GM18502 (cell line): ENCODE data around the gene RHOF.
"Not testable (repeated sequence)": the region's sequence is repeated elsewhere in the genome, so short reads cannot be mapped to it uniquely, and the experiment has no call there.

ENCODE experiments used
- ATAC-seq: cut with Tn5 transposase; IDR thresholded peaks from one replicate; pipeline ENCODE4 v1.9.1; 2021; ENCODE audit warnings: mild to moderate bottlenecking; ENCODE audit not compliant: unreplicated experiment, poor library complexity

The RHOF gene

DNA sequence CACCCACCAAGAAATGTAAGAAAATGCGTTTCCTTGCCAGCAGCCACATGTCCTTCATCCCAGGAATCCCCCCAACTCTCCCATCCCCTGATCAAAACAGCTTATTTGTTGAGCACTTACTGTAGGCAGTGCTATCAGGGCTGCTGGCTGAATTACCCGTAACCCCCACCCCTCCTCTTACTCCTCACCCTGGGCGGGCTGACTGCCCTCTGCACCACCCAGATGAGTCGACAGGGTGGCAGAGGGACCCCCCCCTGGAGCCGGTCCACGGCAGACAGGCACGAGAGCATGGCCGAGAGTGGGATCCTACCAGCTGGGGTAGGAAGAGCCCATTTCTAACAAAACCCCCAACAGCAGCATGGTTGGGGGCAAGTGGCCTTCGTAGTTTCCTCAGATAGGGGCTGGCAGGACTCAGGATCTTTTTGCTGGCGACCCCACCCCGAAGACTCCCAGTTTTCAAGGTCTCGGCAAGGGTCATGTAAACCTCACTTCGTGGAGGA lies 1.1 kb upstream of the RHOF start:
- peak; percentile 0 for ATAC-seq

DNA sequence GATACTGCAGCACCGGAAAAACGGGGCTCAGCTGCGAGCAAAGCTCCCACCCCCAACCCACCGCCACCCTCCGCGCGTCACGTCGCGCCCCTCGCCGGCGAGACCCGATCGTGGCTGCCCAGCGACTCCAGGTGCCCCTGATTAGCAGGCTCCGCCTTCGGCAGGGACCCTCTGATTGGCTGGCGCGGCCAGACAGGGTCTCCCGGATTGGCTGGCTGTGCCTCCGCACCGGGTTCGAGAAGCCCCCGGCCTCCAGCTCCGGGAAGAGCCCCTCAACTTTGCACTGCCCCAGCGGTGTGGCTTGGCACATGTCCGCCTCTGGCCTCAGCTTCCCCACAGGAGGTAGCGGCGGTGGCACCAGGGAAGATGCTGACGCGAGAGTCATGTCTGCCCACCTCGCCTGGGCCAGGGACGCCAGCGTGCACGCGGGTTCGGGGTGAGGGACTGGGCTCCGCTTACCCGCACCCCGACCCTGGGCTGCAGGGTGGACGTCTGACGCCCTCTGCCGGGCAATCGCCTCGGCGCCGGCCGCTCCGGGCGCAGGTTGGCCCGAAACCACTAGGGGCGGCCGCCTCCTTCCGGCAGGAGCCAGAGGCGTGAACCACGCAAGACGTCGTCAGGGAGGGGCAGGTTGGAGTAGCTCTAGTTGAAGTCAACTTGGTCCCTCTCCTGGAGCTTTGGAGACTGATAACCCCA lies 498 bp upstream of the RHOF start:
- ATAC-seq = peak; percentile 52

DNA sequence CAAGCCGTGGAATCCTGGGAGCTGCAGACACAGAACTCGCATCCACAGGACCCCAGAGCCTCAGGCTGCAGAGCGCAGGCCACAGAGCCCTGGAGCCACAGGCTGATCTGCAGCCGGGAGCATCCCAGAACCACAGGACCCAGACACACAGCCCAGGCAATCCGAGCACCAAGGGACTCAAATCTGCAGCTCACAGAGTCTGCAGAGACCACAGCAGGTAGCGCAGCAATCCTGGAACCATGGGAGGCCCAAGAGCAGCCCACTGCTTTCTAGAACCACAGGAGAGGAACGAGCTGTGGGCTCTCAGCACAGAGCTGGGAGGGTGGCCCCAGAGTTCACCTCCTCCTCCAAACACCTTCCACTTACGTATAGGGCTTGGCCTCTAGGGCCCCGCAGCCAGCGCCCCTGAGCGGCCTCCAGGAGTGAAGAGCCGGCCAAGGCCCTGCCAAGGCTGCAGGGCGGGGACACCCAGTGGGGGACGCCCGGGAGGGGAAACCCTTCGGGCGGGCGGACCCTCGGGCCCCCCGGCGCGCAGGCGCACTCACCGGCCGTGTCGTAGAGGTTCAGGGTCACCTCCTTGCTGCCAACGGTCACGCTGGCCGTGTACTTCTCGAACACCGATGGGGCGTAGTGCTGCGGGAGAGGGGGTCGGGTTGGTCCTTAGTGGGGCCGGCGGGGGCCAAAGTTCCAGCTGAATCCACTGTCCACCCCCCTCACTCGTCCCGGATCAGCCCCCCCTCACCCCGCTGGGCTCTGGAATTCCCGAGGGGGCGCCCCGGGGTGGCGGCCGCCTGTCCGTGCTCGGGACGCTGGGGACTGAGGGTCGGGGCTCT lies 665 bp downstream of the RHOF start:
- ATAC-seq = no peak

DNA sequence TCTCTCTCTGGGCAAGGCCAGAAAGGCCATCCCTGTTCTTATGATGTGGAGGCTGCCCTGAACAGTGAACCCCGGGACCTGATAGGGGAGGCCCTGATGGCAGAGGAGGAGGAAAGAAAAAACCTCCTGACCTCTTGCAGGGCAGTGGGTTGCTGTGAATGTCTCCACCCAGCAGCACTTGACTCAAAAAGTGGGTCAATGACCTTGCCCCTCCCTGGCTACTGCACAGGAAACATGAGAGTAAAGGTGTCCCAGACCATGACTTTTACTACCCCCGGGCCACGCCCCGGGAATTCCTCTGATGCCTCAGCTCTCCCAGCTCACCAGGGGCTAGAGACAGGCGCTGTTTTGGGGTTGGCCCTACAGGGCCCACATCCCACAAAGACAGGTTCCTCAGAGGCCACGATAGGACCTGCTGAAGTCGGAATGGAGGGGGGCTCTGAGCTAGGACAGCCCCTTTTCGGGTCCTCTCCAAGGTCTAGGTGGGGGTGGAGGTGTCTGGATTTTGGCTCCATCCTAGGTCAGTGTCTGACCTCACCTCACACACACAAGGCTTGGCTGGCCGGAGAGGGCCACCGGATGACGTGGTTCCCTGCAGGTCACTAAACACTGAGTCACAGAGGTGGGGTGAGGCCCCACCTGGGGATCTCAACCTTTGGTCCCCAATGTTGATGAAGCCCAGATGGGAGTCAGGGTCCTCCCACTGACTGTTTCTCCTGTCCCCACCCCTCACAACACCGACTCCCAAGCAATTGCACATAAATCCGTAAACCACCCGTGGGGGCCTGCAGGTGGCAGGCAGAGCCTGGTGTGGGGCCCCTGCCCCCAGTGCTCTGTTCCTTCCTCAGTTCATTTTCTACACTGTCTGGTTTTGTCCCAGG lies 1.6 kb downstream of the RHOF start:
- no peak for ATAC-seq

DNA sequence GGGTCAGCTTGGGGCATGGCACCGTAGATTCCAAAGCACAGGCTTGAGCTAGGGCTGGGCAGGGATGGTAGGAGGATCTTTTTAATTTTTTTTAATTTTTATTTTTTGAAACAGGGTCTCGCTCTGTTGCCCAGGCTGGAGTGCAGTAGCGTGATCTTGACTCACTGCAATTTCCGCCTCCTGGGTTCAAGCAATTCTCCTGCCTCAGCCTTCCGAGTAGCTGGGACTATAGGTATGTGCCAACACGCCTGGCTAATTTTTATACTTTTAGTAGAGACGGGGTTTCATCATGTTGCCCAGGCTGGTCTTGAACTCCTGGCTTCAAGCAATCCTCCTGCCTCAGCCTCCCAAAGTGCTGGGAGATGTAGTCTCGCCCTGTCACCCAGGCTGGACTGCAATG lies 2.7 kb downstream of the RHOF start:
- ATAC-seq = not testable (repeated sequence)

DNA sequence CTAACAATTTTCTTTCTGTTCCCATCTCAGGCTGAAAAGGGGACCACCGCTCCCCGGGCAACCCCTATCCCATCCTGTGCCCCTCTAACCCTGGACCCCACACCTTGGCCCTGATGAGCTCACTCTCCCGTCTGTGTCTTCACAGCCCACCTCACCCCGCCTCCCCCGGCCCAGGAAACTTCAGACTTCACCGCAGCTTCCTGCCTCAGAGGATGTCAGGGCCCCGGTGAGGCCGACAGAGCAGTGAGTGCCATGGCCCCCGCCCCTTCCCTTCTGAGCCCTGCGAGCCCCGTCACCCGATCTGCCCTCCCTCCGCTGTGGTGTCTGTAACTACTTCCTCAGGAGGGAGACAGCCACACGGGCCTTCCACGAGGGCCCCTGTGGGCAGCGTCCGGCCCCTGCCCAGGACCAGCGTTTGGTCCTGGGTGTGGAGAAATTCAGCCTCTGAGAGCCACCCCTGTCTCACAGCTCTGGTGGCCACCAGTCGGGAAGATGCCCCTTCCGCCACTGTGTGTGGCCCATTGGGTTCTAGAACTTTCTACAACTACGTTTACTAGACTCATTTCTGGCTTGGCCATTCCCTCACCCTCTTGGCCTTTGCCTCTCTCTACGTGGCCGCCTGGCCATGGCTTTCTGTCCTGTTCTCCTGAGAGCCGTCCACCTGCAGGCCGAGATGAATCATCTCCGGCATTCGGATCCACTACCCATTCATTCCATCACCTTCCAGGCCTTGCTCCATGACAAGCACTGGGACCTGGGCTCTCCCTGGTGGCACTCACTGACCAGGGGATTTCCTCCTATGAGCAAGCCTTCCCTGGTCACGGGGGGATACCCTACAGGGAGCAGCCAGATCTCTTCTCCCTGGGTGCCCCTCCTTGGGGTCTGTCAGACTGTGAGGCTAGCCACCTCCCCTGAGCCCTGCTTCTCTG lies 3.4 kb downstream of the RHOF start:
- peak; percentile 45 for ATAC-seq

DNA sequence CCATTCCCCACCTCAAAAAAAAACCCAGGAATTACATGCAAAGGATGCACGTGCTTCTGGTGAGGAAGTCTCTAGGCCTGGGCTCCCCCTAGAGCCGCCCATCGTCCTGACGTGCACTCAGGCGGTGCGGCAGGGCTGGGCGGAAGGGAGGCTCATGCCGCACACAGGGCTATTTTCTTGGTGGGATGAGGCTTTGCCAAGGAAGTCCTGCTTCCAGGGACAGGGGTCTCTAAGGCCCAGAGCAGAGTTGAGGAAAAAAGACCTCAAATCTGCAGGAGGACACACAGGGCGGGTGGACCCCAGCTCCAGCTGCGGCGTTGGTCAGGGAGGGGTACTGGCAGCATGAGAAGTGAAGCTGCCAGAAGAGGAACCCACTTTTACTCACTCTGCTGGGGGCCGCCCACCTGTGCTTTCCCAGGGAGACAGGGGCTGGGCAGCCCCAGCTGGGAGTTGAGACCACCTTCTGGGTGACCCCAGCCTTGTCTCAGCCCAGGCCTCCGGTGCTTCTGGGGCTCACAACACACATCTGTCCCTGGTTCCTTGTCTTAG lies 4.2 kb downstream of the RHOF start:
- ATAC-seq = peak; percentile 20

DNA sequence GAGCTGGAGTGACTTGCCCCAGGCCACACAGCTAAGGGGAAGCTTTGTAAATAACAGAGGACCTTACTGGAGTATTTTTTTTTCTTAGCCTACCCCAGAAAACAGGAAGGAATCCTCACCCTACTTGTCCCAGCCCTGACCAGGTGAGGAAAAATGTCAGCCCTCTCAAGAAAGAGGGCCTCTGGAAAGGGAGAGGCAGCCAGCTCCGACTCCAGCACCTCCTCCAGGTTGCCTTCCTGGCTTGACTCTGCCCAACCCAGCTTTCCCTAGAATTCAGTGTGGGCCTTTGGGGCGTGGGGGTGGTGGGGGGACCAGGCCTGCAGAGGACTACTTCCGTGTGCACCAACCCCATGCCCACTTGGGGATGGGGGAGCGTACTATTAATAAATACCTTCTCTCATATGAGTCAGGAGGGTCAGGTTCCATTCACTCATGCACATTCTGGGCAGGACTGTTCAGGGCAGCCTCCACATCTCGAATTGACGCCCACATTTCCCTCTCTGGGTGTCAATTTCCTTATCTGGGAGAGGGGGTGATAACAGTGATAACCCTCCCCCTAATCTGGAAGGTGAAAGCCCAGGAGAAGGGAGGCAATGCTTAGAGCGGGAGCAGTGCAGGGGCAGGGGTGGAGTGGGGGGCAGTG lies 5.2 kb downstream of the RHOF start:
- no peak for ATAC-seq

DNA sequence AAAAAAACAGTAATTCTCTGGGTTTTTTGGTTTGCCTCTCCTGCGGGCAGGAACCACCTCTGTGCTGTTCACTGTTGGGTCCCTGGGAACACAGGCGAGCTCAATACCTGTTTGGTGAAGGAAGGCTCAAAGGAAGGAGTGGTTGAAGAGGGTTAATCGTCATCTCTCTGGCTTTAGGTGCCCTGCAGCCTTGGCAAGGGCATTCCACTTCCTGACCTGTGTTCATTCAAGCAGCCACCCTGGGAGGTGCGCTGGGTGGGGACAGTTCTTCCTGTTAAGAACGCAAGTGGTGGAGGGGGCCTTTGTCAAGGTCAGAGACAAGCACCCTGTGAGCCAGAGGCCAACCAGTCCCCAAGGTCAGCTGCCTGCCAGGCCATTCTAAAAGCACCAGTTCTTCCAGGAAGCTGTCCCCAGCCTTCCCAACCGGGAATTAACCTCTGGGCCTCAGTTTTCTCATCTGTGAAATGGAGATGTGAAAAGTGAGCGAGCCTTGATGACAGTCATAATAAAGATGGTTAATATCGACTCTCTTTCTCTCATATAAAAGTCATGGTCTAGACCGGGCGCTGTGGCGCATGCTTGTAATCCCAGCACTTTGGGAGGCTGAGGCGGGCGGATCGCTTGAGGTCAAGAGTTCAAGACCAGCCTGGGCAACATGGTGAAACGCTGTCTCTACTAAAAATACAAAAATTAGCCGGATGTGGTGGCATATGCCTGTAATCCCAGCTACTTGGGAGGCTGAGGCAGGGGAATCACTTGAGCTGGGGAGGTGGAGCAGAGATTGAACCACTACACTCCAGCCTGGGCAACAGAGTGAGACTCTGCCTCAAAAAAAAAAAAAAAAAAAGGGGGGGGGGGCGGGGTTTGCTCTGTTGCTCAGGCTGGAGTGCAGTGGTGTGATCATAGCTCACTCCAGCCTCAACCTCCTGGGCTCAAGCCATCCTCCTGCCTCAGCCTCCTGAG lies 6.1 kb downstream of the RHOF start:
- no peak for ATAC-seq

DNA sequence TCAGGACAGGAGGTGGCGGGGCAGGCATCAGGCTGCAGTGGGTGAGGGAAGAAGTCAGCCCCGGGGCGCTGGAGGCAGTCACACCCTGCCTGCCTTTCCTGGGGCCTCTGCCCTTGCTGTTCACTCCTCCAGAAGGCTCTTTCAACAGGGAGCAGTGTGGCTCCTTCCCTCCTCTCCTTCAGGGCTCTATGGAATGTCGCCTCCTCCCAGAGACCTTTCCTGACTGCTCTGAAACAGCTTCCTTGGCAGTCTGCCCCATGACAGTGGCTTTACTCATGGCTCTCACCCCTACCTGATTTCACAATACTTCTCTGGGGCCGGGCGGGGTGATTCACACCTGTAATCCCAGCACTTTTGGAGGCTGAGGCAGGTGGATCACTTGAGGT lies 7.1 kb downstream of the RHOF start:
- no peak for ATAC-seq

DNA sequence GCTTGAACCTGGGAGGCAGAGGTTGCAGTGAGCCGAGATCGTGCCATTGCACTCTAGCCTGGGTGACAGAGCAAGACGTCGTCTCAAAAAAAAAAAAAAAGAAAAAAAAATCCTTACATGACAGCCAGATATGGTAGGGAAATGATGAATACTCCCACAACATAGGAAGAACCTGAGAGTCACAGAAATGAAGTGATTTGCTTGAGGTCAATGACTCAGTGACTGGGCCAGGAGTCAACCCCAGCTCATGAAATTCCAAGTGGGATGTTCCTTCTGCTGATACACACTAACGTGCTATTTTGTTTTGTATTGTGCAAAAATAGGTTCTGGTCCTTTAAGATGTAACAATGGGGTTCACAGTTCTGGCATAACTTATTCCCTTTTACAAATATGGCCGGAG lies 9.0 kb downstream of the RHOF start:
- ATAC-seq = no peak

DNA sequence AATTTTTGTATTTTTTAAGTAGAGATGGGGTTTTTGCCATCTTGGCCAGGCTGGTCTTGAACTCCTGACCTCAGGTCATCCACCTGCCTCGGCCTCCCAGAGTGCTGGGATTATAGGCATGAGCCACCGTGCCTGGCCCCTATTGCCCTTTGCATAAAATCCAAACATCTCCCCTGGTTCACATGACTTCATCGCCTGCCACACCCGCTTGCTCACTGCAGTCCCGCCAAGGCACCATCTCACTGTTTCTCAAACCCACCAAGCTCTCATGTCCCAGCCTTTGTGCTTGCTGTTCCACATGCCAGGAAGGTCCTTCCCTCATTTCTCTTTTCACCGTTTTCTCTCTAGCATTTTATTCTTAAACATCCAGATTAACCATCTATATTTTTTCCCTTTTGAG lies 9.7 kb downstream of the RHOF start:
- no peak for ATAC-seq

DNA sequence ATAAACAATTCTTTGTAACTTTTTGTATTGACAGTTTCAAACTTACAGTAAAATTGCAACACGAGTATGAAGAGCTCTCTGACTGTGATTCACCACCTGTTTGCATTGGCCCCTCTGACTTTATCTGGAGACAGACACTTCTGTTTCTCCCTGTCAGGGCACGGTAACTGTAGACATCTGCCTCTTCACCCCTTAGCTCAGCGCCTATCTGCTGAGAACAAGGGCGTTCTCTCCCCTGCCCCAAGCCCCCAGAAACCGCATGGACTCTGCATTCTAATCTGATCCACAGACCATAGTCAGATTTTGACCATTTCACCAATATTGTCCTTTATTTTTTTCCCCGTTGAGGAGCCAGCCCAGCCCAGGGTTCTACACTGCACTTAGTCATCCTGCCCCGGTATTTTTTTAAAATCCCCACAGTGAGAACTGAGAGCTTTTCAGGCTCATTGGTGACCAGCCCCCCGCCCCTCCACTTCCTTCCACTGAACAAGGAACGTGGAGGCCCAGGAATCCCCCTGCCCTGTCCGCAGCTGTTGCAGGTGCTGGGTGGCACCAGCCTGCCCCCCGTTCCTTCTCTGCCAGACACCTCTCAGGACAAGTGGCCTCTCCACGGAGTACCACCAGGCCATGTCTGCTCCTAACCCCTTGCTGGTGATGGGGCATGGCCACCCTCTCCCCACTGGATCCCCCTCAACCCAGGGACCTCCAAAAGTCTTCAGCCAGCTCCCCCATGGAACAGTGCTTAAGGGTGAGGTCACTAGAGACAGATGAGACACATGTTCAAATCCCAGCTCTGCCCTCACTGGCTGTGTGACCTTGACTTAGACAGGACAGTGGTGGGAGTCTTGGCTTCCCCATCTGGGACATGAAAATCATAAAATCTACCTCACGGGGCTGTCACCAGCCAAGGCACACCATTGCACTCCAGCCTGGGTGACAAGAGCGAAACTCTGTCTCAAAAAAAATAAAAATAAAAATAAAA lies 11.2 kb downstream of the RHOF start:
- peak; percentile 53 for ATAC-seq

DNA sequence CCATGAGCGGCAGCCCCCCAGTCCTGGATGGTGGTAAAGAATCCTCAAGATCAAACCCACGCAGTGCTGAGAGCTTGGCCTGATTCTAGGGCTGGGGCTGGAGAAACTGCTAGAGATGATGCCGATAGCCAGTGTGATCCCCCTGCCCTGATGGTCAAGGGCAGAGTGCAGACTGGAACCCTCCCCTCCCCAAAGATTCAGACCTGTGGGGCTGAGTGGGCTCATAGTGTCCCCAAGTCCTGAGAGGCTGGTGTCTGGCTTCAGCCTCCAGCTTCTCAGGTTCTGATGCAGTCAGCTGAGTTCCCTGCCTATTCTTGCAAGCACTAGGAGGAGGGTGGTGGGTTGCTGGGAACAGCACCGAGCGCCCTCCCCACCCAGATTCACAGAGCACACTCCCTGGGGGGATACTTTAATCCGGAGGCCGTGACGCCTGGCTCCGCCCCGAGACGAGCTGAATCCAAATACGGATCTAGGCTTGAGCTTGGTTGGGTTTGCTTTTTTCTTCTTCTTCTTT lies 11.9 kb downstream of the RHOF start:
- peak; percentile 23 for ATAC-seq

DNA sequence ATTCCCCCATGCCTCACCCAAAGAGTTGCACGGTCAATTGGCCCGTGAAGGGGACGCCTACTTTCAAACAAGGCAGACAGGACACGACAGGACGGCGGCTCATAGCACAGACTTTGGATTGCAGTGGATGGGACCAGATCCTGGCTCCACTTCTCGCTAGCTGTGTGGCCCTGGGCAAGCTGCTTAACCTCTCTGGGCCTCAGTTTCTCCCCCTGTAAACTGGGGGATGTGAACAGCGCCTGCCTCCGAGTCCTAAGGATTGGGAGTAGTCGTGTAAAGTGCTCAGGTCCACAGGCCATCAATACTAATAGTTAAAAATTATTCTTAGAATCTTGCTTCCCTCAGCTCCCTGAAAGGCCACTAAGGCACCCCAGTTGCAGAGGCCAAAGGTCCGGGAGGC lies 13.1 kb downstream of the RHOF start:
- ATAC-seq = no peak

DNA sequence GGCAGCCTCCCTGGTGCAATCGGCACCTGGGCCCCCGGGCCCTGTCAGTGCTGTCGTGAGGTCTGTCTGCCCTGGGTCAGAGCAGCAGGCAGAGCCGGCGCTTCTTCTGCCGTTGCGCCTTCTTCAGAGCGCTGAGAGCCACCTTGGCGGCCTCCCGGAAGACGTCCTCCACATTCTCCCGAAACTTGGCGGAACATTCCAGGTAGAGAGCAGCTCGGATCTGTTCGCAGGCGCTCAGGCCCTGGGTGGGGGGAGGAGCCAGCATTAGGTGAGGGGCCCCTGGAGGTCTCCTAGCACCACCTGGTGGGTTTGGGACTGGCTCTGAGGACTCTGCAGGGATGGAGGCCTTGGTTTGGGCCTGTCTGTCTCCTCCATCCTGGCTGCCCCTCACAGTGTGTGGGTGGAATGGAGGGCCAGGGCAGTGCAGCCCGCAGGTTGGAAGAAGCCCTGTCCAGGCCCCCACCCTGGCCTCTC lies 14.0 kb downstream of the RHOF start:
- no peak for ATAC-seq
